ENCODE results near the gene VEZF1. TPM values are rescaled to one million over a fixed set of nuclear protein-coding genes. Genes with fewer than 3 reads are reported as not detected.

The VEZF1 gene
- polyA plus RNA-seq, 3 donors: 28.3 to 40.1 (median 29.0) TPM

DNA sequence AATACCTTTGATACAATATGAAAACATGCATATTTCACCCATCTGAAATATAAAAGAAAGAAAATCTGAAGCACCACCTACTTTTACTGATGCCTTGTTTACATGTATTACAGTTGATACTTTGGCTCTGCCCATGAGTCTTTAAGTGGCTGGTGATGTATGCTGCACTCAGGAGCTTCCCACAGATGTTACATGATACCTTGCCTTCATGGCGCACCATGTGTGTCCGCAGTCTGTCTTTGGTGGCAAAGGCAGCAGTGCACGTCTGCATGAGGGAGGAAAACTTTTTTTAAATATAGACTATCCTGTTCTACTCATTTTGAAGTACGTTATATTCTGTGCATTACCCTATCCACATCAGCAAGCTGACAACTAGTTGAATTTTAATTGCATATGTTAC lies 7.5 kb downstream of the VEZF1 start:
- H3K9me3 ChIP-seq (replicated peaks in 1 of 2; ENCODE audit: control insufficient read depth in 1 of 2, insufficient read depth in 1 of 2, low read length in 2 of 2): no peaks in the 10 kb centered on the region
- WGBS (ENCODE audit: insufficient coverage): no CpG with 5 or more reads among the region's 4 CpGs
- intact Hi-C loops (cut with micrococcal nuclease): no loop called here
- no peak overlapping the region for H3K4me3 Mint-ChIP-seq
- H3K27ac Mint-ChIP-seq: no peak overlapping the region
- no peaks in the 10 kb centered on the region for H3K9me3 Mint-ChIP-seq
- peaks cover 41% of the 10 kb centered on the region for H3K4me1 Mint-ChIP-seq
- H3K9ac ChIP-seq (ENCODE audit: insufficient read depth, low read length, poor library complexity, severe bottlenecking): no peak overlapping the region
- no peak overlapping the region for H2AFZ ChIP-seq (ENCODE audit: insufficient read depth, low read depth, low read length, poor library complexity, severe bottlenecking)
- peaks cover 78% of the 10 kb centered on the region for H3K79me2 ChIP-seq (ENCODE audit: insufficient read depth, low read length)
- peaks cover 11 to 34% of the 10 kb centered on the region in 2 donors for H3K4me1 ChIP-seq (ENCODE audit: control insufficient read depth in 1 of 2, insufficient read depth in 2 of 2, low read length in 2 of 2)
- H3K4me3 ChIP-seq (replicated peaks in 1 of 3; ENCODE audit: low read depth in 2 of 3, low read length in 3 of 3): no peak overlapping the region
- H3K36me3 ChIP-seq (replicated peaks in 1 of 2; ENCODE audit: control insufficient read depth in 1 of 2, insufficient read depth in 2 of 2, low read length in 2 of 2): peaks cover 77 to 96% of the 10 kb centered on the region in 2 donors
- peaks cover 98% of the 10 kb centered on the region for H4K20me1 ChIP-seq (ENCODE audit: insufficient read depth, low read length)
- H3K4me2 ChIP-seq (replicated peaks; ENCODE audit: extremely low read depth, low read length, poor library complexity, severe bottlenecking): no peak overlapping the region
- H3K36me3 Mint-ChIP-seq: peaks cover 71 to 90% of the 10 kb centered on the region in 2 donors
- DNase-seq: no peak
- no peaks in the 10 kb centered on the region for H3K27me3 Mint-ChIP-seq (ENCODE audit: low read depth in 3 of 3)
- TF ChIP-seq, protein P1, sequence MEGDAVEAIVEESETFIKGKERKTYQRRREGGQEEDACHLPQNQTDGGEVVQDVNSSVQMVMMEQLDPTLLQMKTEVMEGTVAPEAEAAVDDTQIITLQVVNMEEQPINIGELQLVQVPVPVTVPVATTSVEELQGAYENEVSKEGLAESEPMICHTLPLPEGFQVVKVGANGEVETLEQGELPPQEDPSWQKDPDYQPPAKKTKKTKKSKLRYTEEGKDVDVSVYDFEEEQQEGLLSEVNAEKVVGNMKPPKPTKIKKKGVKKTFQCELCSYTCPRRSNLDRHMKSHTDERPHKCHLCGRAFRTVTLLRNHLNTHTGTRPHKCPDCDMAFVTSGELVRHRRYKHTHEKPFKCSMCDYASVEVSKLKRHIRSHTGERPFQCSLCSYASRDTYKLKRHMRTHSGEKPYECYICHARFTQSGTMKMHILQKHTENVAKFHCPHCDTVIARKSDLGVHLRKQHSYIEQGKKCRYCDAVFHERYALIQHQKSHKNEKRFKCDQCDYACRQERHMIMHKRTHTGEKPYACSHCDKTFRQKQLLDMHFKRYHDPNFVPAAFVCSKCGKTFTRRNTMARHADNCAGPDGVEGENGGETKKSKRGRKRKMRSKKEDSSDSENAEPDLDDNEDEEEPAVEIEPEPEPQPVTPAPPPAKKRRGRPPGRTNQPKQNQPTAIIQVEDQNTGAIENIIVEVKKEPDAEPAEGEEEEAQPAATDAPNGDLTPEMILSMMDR (IDR thresholded peaks at IDR 0.05): no peak
- H3K27ac ChIP-seq (ENCODE audit: low read depth in 1 of 2, low read length in 2 of 2): no peak overlapping the region
- no peaks in the 10 kb centered on the region for H3K27me3 ChIP-seq (ENCODE audit: control insufficient read depth in 2 of 2, insufficient read depth in 2 of 2, low read length in 2 of 2)

DNA sequence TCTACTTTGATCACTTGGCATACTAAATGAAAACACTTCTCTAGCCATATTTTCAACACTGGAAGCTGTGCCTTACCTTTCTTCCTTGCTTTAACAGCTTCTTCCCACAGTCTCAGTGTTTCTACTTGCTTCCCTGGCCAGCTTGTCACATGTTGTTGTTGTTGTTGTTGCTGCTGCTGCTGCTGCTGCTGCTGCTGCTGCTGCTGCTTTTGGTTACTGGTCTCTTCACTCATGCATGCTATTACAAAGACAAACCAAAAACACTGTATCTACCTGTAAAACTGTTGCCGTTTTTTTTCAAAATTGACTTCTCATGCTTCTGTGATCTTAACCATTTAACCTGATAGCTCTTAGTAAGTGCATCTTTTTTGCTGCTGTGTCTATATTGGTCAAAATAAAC lies 9.0 kb downstream of the VEZF1 start:
- Mint-ChIP-seq H3K27me3 (ENCODE audit: low read depth in 3 of 3) (no peaks in the 10 kb centered on the region), H3K36me3 (peaks cover 86 to 96% of the 10 kb centered on the region in 2 donors), H3K4me1 (peaks cover 26% of the 10 kb centered on the region), H3K27ac (peak overlapping the region in 1 of 7 donors; percentile 1), H3K4me3 (no peak overlapping the region), H3K9me3 (no peaks in the 10 kb centered on the region)
- Histone ChIP-seq H3K4me3 (replicated peaks in 1 of 3; ENCODE audit: low read depth in 2 of 3, low read length in 3 of 3) (no peak overlapping the region), H3K27me3 (ENCODE audit: control insufficient read depth in 2 of 2, insufficient read depth in 2 of 2, low read length in 2 of 2) (no peaks in the 10 kb centered on the region), H3K36me3 (replicated peaks in 1 of 2; ENCODE audit: control insufficient read depth in 1 of 2, insufficient read depth in 2 of 2, low read length in 2 of 2) (peaks cover 90 to 100% of the 10 kb centered on the region in 2 donors), H3K79me2 (ENCODE audit: insufficient read depth, low read length) (peaks cover 64% of the 10 kb centered on the region), H3K9me3 (replicated peaks in 1 of 2; ENCODE audit: control insufficient read depth in 1 of 2, insufficient read depth in 1 of 2, low read length in 2 of 2) (no peaks in the 10 kb centered on the region), H3K27ac (ENCODE audit: low read depth in 1 of 2, low read length in 2 of 2) (peak overlapping the region in 1 of 2 donors; percentile 17), H4K20me1 (ENCODE audit: insufficient read depth, low read length) (peaks cover 95% of the 10 kb centered on the region), H3K4me1 (ENCODE audit: control insufficient read depth in 1 of 2, insufficient read depth in 2 of 2, low read length in 2 of 2) (peaks cover 0 to 20% of the 10 kb centered on the region in 2 donors), H3K4me2 (replicated peaks; ENCODE audit: extremely low read depth, low read length, poor library complexity, severe bottlenecking) (no peak overlapping the region), H3K9ac (ENCODE audit: insufficient read depth, low read length, poor library complexity, severe bottlenecking) (no peak overlapping the region), H2AFZ (ENCODE audit: insufficient read depth, low read depth, low read length, poor library complexity, severe bottlenecking) (no peak overlapping the region)
- intact Hi-C loops (cut with micrococcal nuclease): no loop called here
- DNase-seq: no peak
- no CpG with 5 or more reads among the region's 1 CpG for WGBS (ENCODE audit: insufficient coverage)
- TF ChIP-seq, protein P1 (IDR thresholded peaks at IDR 0.05): no peak
